WTC11 (cell line): ENCODE data around the gene C2CD4A. TPM values are rescaled to one million over a fixed set of nuclear protein-coding genes. Genes with fewer than 3 reads are reported as not detected.

Source experiments
- ATAC-seq: fragments of 200-7000 bp; cut with Tn5 transposase; 2 replicates; pipeline ENCODE4 v1.10.0; 2021; ENCODE audit warnings: mild to moderate bottlenecking, moderate library complexity
- CTCF ChIA-PET: fragments of 300-600 bp; sonication (Branson Sonifier 250); formaldehyde crosslinking; loops from one replicate; lab custom pipeline; 2021; ENCODE audit warnings: antibody characterized with exemption; lab: Charles Lee
- POLR2A ChIA-PET: fragments of 350-600 bp; sonication (Branson Sonifier 250); formaldehyde crosslinking; loops from one replicate; lab custom pipeline; 2021; ENCODE audit warnings: antibody characterized with exemption; lab: Charles Lee
- DNase-seq: peaks from one replicate; pipeline ENCODE4 v3.0.0; 2021; ENCODE audit warnings: low spot score
- H3K27ac Mint-ChIP-seq: 2 replicates; pipeline ENCODE4 v1.8.0; 2021; ENCODE audit warnings: mixed read lengths
- H3K27me3 Mint-ChIP-seq: 2 replicates; pipeline ENCODE4 v1.8.0; 2021; ENCODE audit warnings: low read depth, mild to moderate bottlenecking, moderate library complexity, mixed read lengths
- H3K36me3 Mint-ChIP-seq: 2 replicates; pipeline ENCODE4 v1.8.0; 2021; ENCODE audit warnings: mixed read lengths
- H3K4me1 Mint-ChIP-seq: 2 replicates; pipeline ENCODE4 v1.8.0; 2022; ENCODE audit warnings: mixed read lengths
- H3K4me3 Mint-ChIP-seq: 2 replicates; pipeline ENCODE4 v1.8.0; 2021; ENCODE audit warnings: mild to moderate bottlenecking, moderate library complexity, mixed read lengths
- H3K9me3 Mint-ChIP-seq: 2 replicates; pipeline ENCODE4 v1.8.0; 2021; ENCODE audit warnings: mixed read lengths
- CREB1 ChIP-seq: sonication (generic); formaldehyde crosslinking; IDR thresholded peaks from 2 replicates; pipeline ENCODE4 v1.8.0; 2023; ENCODE audit warnings: mild to moderate bottlenecking, missing genetic modification reagents
- CREM ChIP-seq: sonication (generic); formaldehyde crosslinking; IDR thresholded peaks from 2 replicates; pipeline ENCODE4 v1.8.1; 2022; ENCODE audit warnings: mild to moderate bottlenecking, missing genetic modification reagents, moderate library complexity
- ESRRA ChIP-seq: sonication (generic); formaldehyde crosslinking; IDR thresholded peaks from 2 replicates; pipeline ENCODE4 v1.8.1; 2022; ENCODE audit warnings: mild to moderate bottlenecking, missing genetic modification reagents, borderline replicate concordance
- ETV6 ChIP-seq: sonication (generic); formaldehyde crosslinking; IDR thresholded peaks from 2 replicates; pipeline ENCODE4 v1.8.1; 2022; ENCODE audit warnings: mild to moderate bottlenecking, missing genetic modification reagents
- IRF2 ChIP-seq: sonication (generic); formaldehyde crosslinking; IDR thresholded peaks from 2 replicates; pipeline ENCODE4 v1.8.0; 2022; ENCODE audit warnings: low read depth, missing genetic modification reagents, borderline replicate concordance
- NFE2L1 ChIP-seq: sonication (generic); formaldehyde crosslinking; IDR thresholded peaks from 2 replicates; pipeline ENCODE4 v1.8.1; 2023; ENCODE audit warnings: missing genetic modification reagents
- OVOL2 ChIP-seq: fragments of 250-450 bp; sonication (Bioruptor Pico); IDR thresholded peaks from 2 replicates; pipeline ENCODE4 v1.9.0; 2021; ENCODE audit warnings: mild to moderate bottlenecking, borderline replicate concordance
- RORB ChIP-seq: fragments of 250-450 bp; sonication (Bioruptor Pico); IDR thresholded peaks from 2 replicates; pipeline ENCODE4 v1.9.0; 2021; ENCODE audit warnings: mild to moderate bottlenecking
- TEAD4 ChIP-seq: sonication (generic); formaldehyde crosslinking; IDR thresholded peaks from 2 replicates; pipeline ENCODE4 v1.8.0; 2022; ENCODE audit warnings: mild to moderate bottlenecking, missing genetic modification reagents
- ZNF138 ChIP-seq: sonication (generic); formaldehyde crosslinking; conservative IDR thresholded peaks from 2 replicates; pipeline ENCODE4 v1.8.1; 2022; ENCODE audit warnings: mild to moderate bottlenecking, moderate library complexity, missing genetic modification reagents
- ZNF423 ChIP-seq: fragments of 250-450 bp; sonication (Bioruptor Pico); IDR thresholded peaks from 2 replicates; pipeline ENCODE4 v2.1.2; 2022; ENCODE audit warnings: mild to moderate bottlenecking, moderate library complexity
- total RNA-seq: library from RNA; stranded (reverse); gene quantifications from 3 replicates; pipeline ENCODE4 v1.2.3, GENCODE V29; 2021
- TF ChIP-seq, protein P1 (sequence below): fragments of 250-450 bp; sonication (Bioruptor Pico); IDR thresholded peaks from 2 replicates; pipeline ENCODE4 v1.9.0; 2021; ENCODE audit warnings: mild to moderate bottlenecking
- TF ChIP-seq, protein P2 (sequence below): fragments of 250-450 bp; sonication (Bioruptor Pico); IDR thresholded peaks from 2 replicates; pipeline ENCODE4 v1.8.0; 2021; ENCODE audit warnings: mild to moderate bottlenecking
- TF ChIP-seq, protein P3 (sequence below): sonication (generic); formaldehyde crosslinking; IDR thresholded peaks from 2 replicates; pipeline ENCODE4 v1.8.0; 2023; ENCODE audit warnings: missing genetic modification reagents
- TF ChIP-seq, protein P4 (sequence below): sonication (generic); formaldehyde crosslinking; IDR thresholded peaks from 2 replicates; pipeline ENCODE4 v1.8.1; 2022; ENCODE audit warnings: low read depth, mild to moderate bottlenecking, moderate library complexity, missing genetic modification reagents, borderline replicate concordance
- TF ChIP-seq, protein P5 (sequence below): sonication (generic); formaldehyde crosslinking; IDR thresholded peaks from 2 replicates; pipeline ENCODE4 v1.8.1; 2022; ENCODE audit warnings: low read depth, missing genetic modification reagents, borderline replicate concordance
- TF ChIP-seq, protein P6 (sequence below): sonication (generic); formaldehyde crosslinking; IDR thresholded peaks from 2 replicates; pipeline ENCODE4 v1.8.0; 2022; ENCODE audit warnings: mild to moderate bottlenecking, missing genetic modification reagents
- TF ChIP-seq, protein P7 (sequence below): sonication (generic); formaldehyde crosslinking; IDR thresholded peaks from 2 replicates; pipeline ENCODE4 v1.8.1; 2022; ENCODE audit warnings: missing genetic modification reagents, borderline replicate concordance

The C2CD4A gene
- total RNA-seq, 1 experiment from 2014 or later, result 0.42 TPM

DNA sequence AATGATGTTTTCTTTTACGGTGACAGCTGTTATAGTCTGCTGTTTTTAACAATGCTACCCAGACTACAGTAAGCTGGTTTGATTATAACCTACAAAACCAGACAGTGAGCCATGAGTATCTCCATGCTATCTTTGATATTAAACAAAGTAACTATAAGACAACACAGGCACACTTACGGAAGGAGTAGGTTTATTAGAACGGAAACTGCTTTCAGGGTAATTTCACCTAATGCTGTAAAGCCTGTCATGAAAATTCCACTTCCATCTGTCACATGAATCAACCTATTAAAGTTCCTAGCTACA is 39.6 kb upstream of the C2CD4A start (continued):
- TF ChIP-seq, protein P1, sequence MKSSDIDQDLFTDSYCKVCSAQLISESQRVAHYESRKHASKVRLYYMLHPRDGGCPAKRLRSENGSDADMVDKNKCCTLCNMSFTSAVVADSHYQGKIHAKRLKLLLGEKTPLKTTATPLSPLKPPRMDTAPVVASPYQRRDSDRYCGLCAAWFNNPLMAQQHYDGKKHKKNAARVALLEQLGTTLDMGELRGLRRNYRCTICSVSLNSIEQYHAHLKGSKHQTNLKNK (CRISPR knock-in tag), result no peak
- TF ChIP-seq ZNF423 (CRISPR knock-in tag) (no peak), RORB (CRISPR knock-in tag) (no peak)
- TF ChIP-seq, protein P2, sequence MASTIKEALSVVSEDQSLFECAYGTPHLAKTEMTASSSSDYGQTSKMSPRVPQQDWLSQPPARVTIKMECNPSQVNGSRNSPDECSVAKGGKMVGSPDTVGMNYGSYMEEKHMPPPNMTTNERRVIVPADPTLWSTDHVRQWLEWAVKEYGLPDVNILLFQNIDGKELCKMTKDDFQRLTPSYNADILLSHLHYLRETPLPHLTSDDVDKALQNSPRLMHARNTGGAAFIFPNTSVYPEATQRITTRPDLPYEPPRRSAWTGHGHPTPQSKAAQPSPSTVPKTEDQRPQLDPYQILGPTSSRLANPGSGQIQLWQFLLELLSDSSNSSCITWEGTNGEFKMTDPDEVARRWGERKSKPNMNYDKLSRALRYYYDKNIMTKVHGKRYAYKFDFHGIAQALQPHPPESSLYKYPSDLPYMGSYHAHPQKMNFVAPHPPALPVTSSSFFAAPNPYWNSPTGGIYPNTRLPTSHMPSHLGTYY, result no peak

DNA sequence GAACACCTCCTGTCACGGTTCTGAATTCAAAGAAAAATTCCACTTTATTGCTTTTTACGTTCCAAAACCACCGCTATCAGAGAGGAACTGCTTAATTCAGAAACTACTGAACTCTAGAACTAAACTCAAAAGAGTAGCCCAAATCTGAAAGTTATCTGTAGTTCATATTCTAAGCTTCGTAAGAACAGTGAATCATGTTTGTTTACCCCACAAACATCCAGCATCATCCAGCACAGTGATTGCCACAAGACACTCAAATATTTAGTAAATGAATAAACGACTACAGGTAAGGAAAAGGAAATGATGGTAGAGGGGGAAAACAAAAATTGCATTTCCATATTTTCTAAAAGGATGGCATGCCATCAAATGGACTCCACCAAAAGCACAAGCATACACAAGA is 38.9 kb upstream of the C2CD4A start:
- H3K27me3 Mint-ChIP-seq, result no peaks in the 10 kb centered on the region
- TF ChIP-seq ZNF423 (CRISPR knock-in tag) (no peak), CREM (CRISPR knock-in tag) (no peak), ZNF138 (CRISPR knock-in tag) (no peak), ESRRA (CRISPR knock-in tag) (no peak), IRF2 (CRISPR knock-in tag) (no peak), OVOL2 (no peak), TEAD4 (CRISPR knock-in tag) (no peak), NFE2L1 (CRISPR knock-in tag) (no peak), ETV6 (CRISPR knock-in tag) (no peak), CREB1 (CRISPR knock-in tag) (no peak)
- TF ChIP-seq, protein P3, sequence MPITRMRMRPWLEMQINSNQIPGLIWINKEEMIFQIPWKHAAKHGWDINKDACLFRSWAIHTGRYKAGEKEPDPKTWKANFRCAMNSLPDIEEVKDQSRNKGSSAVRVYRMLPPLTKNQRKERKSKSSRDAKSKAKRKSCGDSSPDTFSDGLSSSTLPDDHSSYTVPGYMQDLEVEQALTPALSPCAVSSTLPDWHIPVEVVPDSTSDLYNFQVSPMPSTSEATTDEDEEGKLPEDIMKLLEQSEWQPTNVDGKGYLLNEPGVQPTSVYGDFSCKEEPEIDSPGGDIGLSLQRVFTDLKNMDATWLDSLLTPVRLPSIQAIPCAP (CRISPR knock-in tag), result no peak
- TF ChIP-seq, protein P4, sequence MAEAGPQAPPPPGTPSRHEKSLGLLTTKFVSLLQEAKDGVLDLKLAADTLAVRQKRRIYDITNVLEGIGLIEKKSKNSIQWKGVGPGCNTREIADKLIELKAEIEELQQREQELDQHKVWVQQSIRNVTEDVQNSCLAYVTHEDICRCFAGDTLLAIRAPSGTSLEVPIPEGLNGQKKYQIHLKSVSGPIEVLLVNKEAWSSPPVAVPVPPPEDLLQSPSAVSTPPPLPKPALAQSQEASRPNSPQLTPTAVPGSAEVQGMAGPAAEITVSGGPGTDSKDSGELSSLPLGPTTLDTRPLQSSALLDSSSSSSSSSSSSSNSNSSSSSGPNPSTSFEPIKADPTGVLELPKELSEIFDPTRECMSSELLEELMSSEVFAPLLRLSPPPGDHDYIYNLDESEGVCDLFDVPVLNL (CRISPR knock-in tag), result no peak
- TF ChIP-seq, protein P5, sequence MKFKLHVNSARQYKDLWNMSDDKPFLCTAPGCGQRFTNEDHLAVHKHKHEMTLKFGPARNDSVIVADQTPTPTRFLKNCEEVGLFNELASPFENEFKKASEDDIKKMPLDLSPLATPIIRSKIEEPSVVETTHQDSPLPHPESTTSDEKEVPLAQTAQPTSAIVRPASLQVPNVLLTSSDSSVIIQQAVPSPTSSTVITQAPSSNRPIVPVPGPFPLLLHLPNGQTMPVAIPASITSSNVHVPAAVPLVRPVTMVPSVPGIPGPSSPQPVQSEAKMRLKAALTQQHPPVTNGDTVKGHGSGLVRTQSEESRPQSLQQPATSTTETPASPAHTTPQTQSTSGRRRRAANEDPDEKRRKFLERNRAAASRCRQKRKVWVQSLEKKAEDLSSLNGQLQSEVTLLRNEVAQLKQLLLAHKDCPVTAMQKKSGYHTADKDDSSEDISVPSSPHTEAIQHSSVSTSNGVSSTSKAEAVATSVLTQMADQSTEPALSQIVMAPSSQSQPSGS, result no peak
- TF ChIP-seq, protein P6, sequence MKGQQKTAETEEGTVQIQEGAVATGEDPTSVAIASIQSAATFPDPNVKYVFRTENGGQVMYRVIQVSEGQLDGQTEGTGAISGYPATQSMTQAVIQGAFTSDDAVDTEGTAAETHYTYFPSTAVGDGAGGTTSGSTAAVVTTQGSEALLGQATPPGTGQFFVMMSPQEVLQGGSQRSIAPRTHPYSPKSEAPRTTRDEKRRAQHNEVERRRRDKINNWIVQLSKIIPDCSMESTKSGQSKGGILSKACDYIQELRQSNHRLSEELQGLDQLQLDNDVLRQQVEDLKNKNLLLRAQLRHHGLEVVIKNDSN (CRISPR knock-in tag), result no peak
- TF ChIP-seq, protein P7, sequence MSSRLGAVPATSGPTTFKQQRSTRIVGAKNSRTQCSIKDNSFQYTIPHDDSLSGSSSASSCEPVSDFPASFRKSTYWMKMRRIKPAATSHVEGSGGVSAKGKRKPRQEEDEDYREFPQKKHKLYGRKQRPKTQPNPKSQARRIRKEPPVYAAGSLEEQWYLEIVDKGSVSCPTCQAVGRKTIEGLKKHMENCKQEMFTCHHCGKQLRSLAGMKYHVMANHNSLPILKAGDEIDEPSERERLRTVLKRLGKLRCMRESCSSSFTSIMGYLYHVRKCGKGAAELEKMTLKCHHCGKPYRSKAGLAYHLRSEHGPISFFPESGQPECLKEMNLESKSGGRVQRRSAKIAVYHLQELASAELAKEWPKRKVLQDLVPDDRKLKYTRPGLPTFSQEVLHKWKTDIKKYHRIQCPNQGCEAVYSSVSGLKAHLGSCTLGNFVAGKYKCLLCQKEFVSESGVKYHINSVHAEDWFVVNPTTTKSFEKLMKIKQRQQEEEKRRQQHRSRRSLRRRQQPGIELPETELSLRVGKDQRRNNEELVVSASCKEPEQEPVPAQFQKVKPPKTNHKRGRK (CRISPR knock-in tag), result no peak

More for the DNA sequence above, 38.9 kb upstream of the C2CD4A start:
- peak overlapping the region; percentile 41; the same call in 1 of the 2 replicates for H3K27ac Mint-ChIP-seq
- ChIA-PET CTCF (no interaction called here), POLR2A (no interaction called here)
- H3K4me1 Mint-ChIP-seq, result no peaks in the 10 kb centered on the region
- no peaks in the 10 kb centered on the region for H3K36me3 Mint-ChIP-seq
- H3K4me3 Mint-ChIP-seq, result no peak overlapping the region
- DNase-seq (no peak), ATAC-seq (no peak)
- H3K9me3 Mint-ChIP-seq, result no peaks in the 10 kb centered on the region
